IPS-15b (cell line): ENCODE data around the gene SCNN1A.

Experiments used
- H3K27me3 ChIP-seq: one replicate; pipeline ENCODE4 v1.6.1; 2013; ENCODE audit warnings: low read length; ENCODE audit not compliant: control insufficient read depth, insufficient read depth
- H3K36me3 ChIP-seq: one replicate; pipeline ENCODE4 v1.6.1; 2013; ENCODE audit warnings: low read length; ENCODE audit not compliant: control insufficient read depth, insufficient read depth
- H3K4me1 ChIP-seq: one replicate; pipeline ENCODE4 v1.6.1; 2013; ENCODE audit warnings: mild to moderate bottlenecking, low read length; ENCODE audit not compliant: control insufficient read depth, insufficient read depth
- H3K4me3 ChIP-seq: one replicate; pipeline ENCODE4 v1.5.1; 2013; ENCODE audit warnings: low read depth, low read length
- H3K9ac ChIP-seq: one replicate; pipeline ENCODE4 v1.6.1; 2013; ENCODE audit warnings: low read depth, mild to moderate bottlenecking, low read length
- H3K9me3 ChIP-seq: one replicate; pipeline ENCODE4 v1.6.1; 2013; ENCODE audit warnings: mild to moderate bottlenecking, low read length; ENCODE audit not compliant: control insufficient read depth, insufficient read depth

SCNN1A gene

GRCh38 chr12:6372403-6373003, 2.9 kb downstream of the SCNN1A start:
- Histone ChIP-seq H3K36me3 (peaks cover 4% of the 10 kb centered on the region), H3K4me1 (peaks cover 25% of the 10 kb centered on the region), H3K4me3 (peak overlapping the region; percentile 96), H3K27me3 (no peaks in the 10 kb centered on the region), H3K9me3 (no peaks in the 10 kb centered on the region), H3K9ac (peak overlapping the region; percentile 32)

- H3K9me3 ChIP-seq = no peaks in the 10 kb centered on the region
- H3K4me1 ChIP-seq = peaks cover 12% of the 10 kb centered on the region
- peaks cover 5% of the 10 kb centered on the region for H3K36me3 ChIP-seq
- H3K27me3 ChIP-seq = no peaks in the 10 kb centered on the region
- H3K9ac ChIP-seq = peak overlapping the region; percentile 83
- H3K4me3 ChIP-seq = peak overlapping the region; percentile 60
Observed at GRCh38 chr12:6370994-6371754, 4.2 kb downstream of the SCNN1A start.

DNA sequence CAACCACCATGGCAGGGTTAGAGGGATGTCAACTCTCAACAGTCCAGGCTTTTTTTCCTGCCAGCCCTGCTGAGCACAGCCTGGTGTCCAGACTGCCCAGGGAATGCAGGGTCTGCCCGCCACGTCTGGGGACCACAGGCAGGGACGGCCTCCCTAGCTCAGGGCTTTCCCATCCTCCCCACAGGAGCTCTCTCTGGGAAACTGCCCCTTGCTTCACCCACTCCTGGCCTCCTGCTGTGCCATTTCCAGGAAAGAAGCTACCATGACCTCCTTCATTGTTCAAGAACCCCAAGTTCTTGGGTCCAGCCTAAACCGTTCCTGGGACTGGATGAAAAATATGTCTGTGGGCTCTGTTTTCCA, 4.8 kb downstream of the SCNN1A start:
- peak overlapping the region; percentile 83 for H3K9ac ChIP-seq
- peak overlapping the region; percentile 60 for H3K4me3 ChIP-seq
- peaks cover 11% of the 10 kb centered on the region for H3K4me1 ChIP-seq
- peaks cover 9% of the 10 kb centered on the region for H3K36me3 ChIP-seq
- H3K27me3 ChIP-seq = no peaks in the 10 kb centered on the region
- no peaks in the 10 kb centered on the region for H3K9me3 ChIP-seq

- peaks cover 9% of the 10 kb centered on the region for H3K36me3 ChIP-seq
- H3K4me1 ChIP-seq = peaks cover 11% of the 10 kb centered on the region
- H3K9me3 ChIP-seq = no peaks in the 10 kb centered on the region
- peak overlapping the region; percentile 60 for H3K4me3 ChIP-seq
- no peaks in the 10 kb centered on the region for H3K27me3 ChIP-seq
- peak overlapping the region; percentile 20 for H3K9ac ChIP-seq
Observed at GRCh38 chr12:6369916-6370575, 5.3 kb downstream of the SCNN1A start.

GRCh38 chr12:6368906-6369525, 6.3 kb downstream of the SCNN1A start:
- Histone ChIP-seq H3K4me1 (peaks cover 11% of the 10 kb centered on the region), H3K9me3 (no peaks in the 10 kb centered on the region), H3K4me3 (no peak overlapping the region), H3K36me3 (peaks cover 9% of the 10 kb centered on the region), H3K27me3 (no peaks in the 10 kb centered on the region), H3K9ac (no peak overlapping the region)

DNA sequence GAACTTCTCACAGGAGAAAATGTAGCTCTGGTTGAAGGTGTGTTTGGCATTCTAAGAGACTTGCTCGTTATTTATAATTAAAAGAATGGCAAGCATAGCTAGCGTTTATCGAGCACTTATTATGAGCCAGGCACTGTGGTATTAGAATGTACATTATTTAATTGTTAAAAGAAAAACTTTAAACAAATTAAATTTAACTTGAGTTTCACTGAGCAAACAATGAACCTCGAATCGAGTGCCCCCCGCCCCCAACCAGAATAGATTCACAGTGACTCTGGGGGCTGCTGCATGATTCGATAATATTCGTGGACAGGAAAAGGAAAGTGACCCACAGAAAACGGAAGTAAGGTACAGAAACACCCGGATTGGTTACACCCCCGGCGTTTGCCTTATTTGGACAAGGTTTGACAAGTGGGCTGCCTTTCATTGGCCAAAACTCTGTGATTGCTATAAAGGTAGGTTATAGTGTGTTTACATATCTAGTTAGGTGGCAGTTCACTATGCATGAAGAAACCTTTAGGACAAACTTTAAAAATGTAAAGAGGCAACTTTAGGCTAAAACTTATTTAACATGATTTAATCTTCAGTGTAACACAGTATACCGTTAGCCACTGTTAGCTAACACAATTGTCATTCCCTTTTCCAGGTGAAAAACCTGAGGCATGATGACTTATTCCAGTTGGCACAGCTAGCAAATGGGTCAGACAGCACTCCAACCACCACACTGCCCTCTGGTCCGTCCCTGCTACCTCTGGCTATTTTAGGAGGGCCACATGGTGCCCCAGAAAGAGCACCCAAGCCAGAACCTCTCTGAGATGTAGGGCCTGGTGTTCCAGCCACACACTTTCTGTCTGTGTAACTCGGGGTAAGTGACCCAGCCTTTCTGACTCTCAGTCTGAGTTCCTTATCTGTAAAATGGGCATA, 7.1 kb downstream of the SCNN1A start:
- peaks cover 9% of the 10 kb centered on the region for H3K36me3 ChIP-seq
- H3K9ac ChIP-seq = no peak overlapping the region
- H3K4me1 ChIP-seq = peaks cover 11% of the 10 kb centered on the region
- no peak overlapping the region for H3K4me3 ChIP-seq
- no peaks in the 10 kb centered on the region for H3K9me3 ChIP-seq
- no peaks in the 10 kb centered on the region for H3K27me3 ChIP-seq

GRCh38 chr12:6367065-6367968, 8.0 kb downstream of the SCNN1A start:
- Histone ChIP-seq H3K4me1 (peaks cover 11% of the 10 kb centered on the region), H3K36me3 (peaks cover 13% of the 10 kb centered on the region), H3K9me3 (no peaks in the 10 kb centered on the region), H3K4me3 (no peak overlapping the region), H3K9ac (no peak overlapping the region), H3K27me3 (no peaks in the 10 kb centered on the region)

- H3K27me3 ChIP-seq = no peaks in the 10 kb centered on the region
- H3K4me1 ChIP-seq = peaks cover 3% of the 10 kb centered on the region
- peak overlapping the region; percentile 54 for H3K4me3 ChIP-seq
- peaks cover 25% of the 10 kb centered on the region for H3K36me3 ChIP-seq
- H3K9me3 ChIP-seq = no peaks in the 10 kb centered on the region
- no peak overlapping the region for H3K9ac ChIP-seq
Observed at GRCh38 chr12:6364044-6364374, 11.4 kb downstream of the SCNN1A start.

GRCh38 chr12:6363330-6364043, 11.9 kb downstream of the SCNN1A start:
- H3K4me3 ChIP-seq = peak overlapping the region; percentile 54
- H3K9ac ChIP-seq = no peak overlapping the region
- no peaks in the 10 kb centered on the region for H3K27me3 ChIP-seq
- H3K9me3 ChIP-seq = no peaks in the 10 kb centered on the region
- peaks cover 25% of the 10 kb centered on the region for H3K36me3 ChIP-seq
- H3K4me1 ChIP-seq = peaks cover 3% of the 10 kb centered on the region

DNA sequence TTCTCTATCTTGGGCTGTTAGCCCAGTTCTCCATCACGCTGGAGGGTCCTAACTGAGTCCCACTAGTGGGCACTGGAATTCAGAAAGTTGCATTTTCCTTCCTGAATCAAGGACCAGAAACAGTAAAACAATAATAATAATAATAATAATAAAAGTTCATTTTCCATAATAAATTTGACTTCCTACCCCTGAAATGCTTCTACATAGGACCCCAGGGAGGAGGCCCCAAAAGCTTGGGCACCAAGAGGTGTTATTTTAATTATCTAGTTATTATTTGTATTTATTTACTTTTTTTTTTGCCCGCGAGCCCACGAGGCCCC, 12.4 kb downstream of the SCNN1A start:
- Histone ChIP-seq H3K4me1 (peaks cover 3% of the 10 kb centered on the region), H3K36me3 (peaks cover 25% of the 10 kb centered on the region), H3K27me3 (no peaks in the 10 kb centered on the region), H3K9ac (no peak overlapping the region), H3K4me3 (no peak overlapping the region), H3K9me3 (no peaks in the 10 kb centered on the region)
